HCT116 (cell line): ENCODE data around the gene IGDCC3. TPM values are rescaled to one million over a fixed set of nuclear protein-coding genes. Genes with fewer than 3 reads are reported as not detected.

Source experiments
- ATAC-seq: fragments of 200-7000 bp; cut with Tn5 transposase; 2 replicates; pipeline ENCODE4 v1.9.1; 2020; ENCODE audit warnings: mild to moderate bottlenecking, moderate library complexity
- BruUV-seq: library from RNA; stranded (reverse); fragments of 400-500 nt; replicated peaks from 2 replicates; lab custom pipeline; 2021; lab: Mats Ljungman, UMichigan
- CTCF ChIA-PET: fragments of 300-600 bp; sonication (Branson Sonifier 250); formaldehyde crosslinking; loops from one replicate; lab custom pipeline; 2021; ENCODE audit warnings: antibody characterized with exemption; lab: Charles Lee
- POLR2A ChIA-PET: fragments of 300-600, 350-600 bp; sonication (Branson Sonifier 250); formaldehyde crosslinking; loops from one replicate; lab custom pipeline; 2021; ENCODE audit warnings: antibody characterized with exemption; lab: Charles Lee
- RAD21 ChIA-PET, 2 experiments: fragments of 300-600 bp; sonication (Branson Sonifier 250); formaldehyde crosslinking; loops; one replicate each; lab custom pipeline; 2023; ENCODE audit warnings: low total read pairs in 2 of 2; ENCODE audit not compliant: uncharacterized antibody in 2 of 2, unreplicated experiment in 2 of 2, low non-redundant PET in 1 of 2; lab: Charles Lee
- DNase-seq: peaks from one replicate; pipeline ENCODE4 v3.0.0-alpha.2; 2010; ENCODE audit warnings: low read depth, low spot score
- H2AFZ ChIP-seq: fragments of 200-600 bp; shearing (Covaris generic), sonication (generic); 2 replicates; pipeline ENCODE4 v1.6.1; 2017; ENCODE audit warnings: low read depth, mixed run types, mixed read lengths, antibody characterized with exemption, low read length; ENCODE audit not compliant: poor library complexity, severe bottlenecking
- H3K27ac ChIP-seq: 2 replicates; pipeline ENCODE4 v1.5.1; 2012; ENCODE audit warnings: low read depth, low read length
- H3K27me3 ChIP-seq: fragments of 200-600 bp; sonication (generic); 2 replicates; pipeline ENCODE4 v1.6.1; 2016; ENCODE audit warnings: mixed run types, low read length, mixed read lengths; ENCODE audit not compliant: insufficient read depth
- H3K36me3 ChIP-seq, 2 experiments: fragments of 200-500 bp in 1 of 2; fragments of 200-600 bp in 1 of 2; sonication (Bioruptor generic) in 1 of 2; sonication (generic) in 1 of 2; 2 replicates each; pipeline versions ENCODE4 v1.5.1 to v1.6.1; 2014 to 2016; ENCODE audit warnings: low read length in 2 of 2, inconsistent platforms in 1 of 2, mixed read lengths in 1 of 2, mixed run types in 1 of 2; ENCODE audit not compliant: insufficient read depth in 2 of 2, control insufficient read depth in 1 of 2
- H3K4me1 ChIP-seq, 2 experiments: fragments of 200-600 bp in 1 of 2; sonication (generic) in 1 of 2; 2 replicates each; pipeline versions ENCODE4 v1.5.1 to v1.6.1; 2012 to 2017; ENCODE audit warnings: low read length in 2 of 2, inconsistent platforms in 1 of 2, mild to moderate bottlenecking in 1 of 2, mixed read lengths in 1 of 2, mixed run types in 1 of 2, moderate library complexity in 1 of 2; ENCODE audit not compliant: insufficient read depth in 2 of 2, control insufficient read depth in 1 of 2
- H3K4me2 ChIP-seq: fragments of 200-600 bp; sonication (generic); 2 replicates; pipeline ENCODE4 v1.6.1; 2017; ENCODE audit warnings: mixed run types, low read length, mixed read lengths
- H3K4me3 ChIP-seq, 2 experiments: fragments of 200-600 bp in 1 of 2; sonication (generic) in 1 of 2; replicated peaks in 1 of 2; 2 replicates each; pipeline ENCODE4 v1.5.1; 2011 to 2016; ENCODE audit warnings: low read length in 2 of 2, control low read depth in 1 of 2, low read depth in 1 of 2, mild to moderate bottlenecking in 1 of 2, mixed read lengths in 1 of 2, mixed run types in 1 of 2
- H3K79me2 ChIP-seq: fragments of 200-600 bp; sonication (generic); 2 replicates; pipeline ENCODE4 v1.6.1; 2017; ENCODE audit warnings: mild to moderate bottlenecking, mixed run types, low read length, moderate library complexity, mixed read lengths; ENCODE audit not compliant: insufficient read depth
- H3K9ac ChIP-seq: fragments of 200-600 bp; sonication (generic); 2 replicates; pipeline ENCODE4 v1.6.1; 2016; ENCODE audit warnings: low read length, mixed read lengths
- H3K9me2 ChIP-seq: fragments of 200-600 bp; sonication (generic), shearing (Covaris generic); 2 replicates; pipeline ENCODE4 v1.6.1; 2017; ENCODE audit warnings: mixed run types, mild to moderate bottlenecking, moderate library complexity; ENCODE audit not compliant: insufficient read depth
- H3K9me3 ChIP-seq, 2 experiments: fragments of 200-500 bp in 1 of 2; fragments of 200-600 bp in 1 of 2; sonication (Bioruptor generic) in 1 of 2; sonication (generic) in 1 of 2; 2 replicates each; pipeline ENCODE4 v1.6.1; 2014 to 2017; ENCODE audit warnings: low read length in 2 of 2, mixed read lengths in 2 of 2, inconsistent platforms in 1 of 2, low read depth in 1 of 2, mild to moderate bottlenecking in 1 of 2, mixed run types in 1 of 2, moderate library complexity in 1 of 2; ENCODE audit not compliant: control insufficient read depth in 1 of 2, insufficient read depth in 1 of 2
- H4K20me1 ChIP-seq: fragments of 200-600 bp; sonication (generic), shearing (Covaris generic); 2 replicates; pipeline ENCODE4 v1.6.1; 2017; ENCODE audit warnings: mixed run types, mild to moderate bottlenecking, moderate library complexity; ENCODE audit not compliant: insufficient read depth
- CBX3 ChIP-seq: IDR thresholded peaks from 2 replicates; pipeline ENCODE4 v1.6.1; 2012; ENCODE audit warnings: low read depth
- CEBPB ChIP-seq: IDR thresholded peaks from 2 replicates; pipeline ENCODE4 v1.6.1; 2012; ENCODE audit warnings: low read depth
- EGR1 ChIP-seq: IDR thresholded peaks from 2 replicates; pipeline ENCODE4 v1.6.1; 2012; ENCODE audit warnings: low read depth
- EZH2 ChIP-seq: fragments of 200-600 bp; sonication (generic); IDR thresholded peaks from 2 replicates; pipeline ENCODE4 v1.6.1; 2017; ENCODE audit warnings: antibody characterized with exemption, mixed run types
- EZH2phosphoT487 ChIP-seq: fragments of 200-600 bp; IDR thresholded peaks from 2 replicates; pipeline ENCODE4 v1.6.1; 2018; ENCODE audit warnings: antibody characterized with exemption, borderline replicate concordance
- FOSL1 ChIP-seq: IDR thresholded peaks from 2 replicates; pipeline ENCODE4 v1.6.1; 2012; ENCODE audit warnings: low read depth
- JUND ChIP-seq: IDR thresholded peaks from 2 replicates; pipeline ENCODE4 v1.6.1; 2012
- POLR2A ChIP-seq: IDR thresholded peaks from 2 replicates; pipeline ENCODE4 v1.7.0; 2011; ENCODE audit warnings: borderline replicate concordance; ENCODE audit not compliant: insufficient read depth, insufficient read length; ENCODE audit errors: extremely low read depth
- POLR2AphosphoS5 ChIP-seq: IDR thresholded peaks from 2 replicates; pipeline ENCODE4 v1.6.1; 2011; ENCODE audit warnings: mild to moderate bottlenecking, low read depth, low read length, moderate library complexity
- RAD21 ChIP-seq: IDR thresholded peaks from 2 replicates; pipeline ENCODE4 v1.6.1; 2012; ENCODE audit warnings: low read depth, mild to moderate bottlenecking
- SIN3A ChIP-seq: IDR thresholded peaks from 2 replicates; pipeline ENCODE4 v1.6.1; 2012; ENCODE audit warnings: low read depth
- TCF7L2 ChIP-seq: IDR thresholded peaks from 2 replicates; pipeline ENCODE4 v1.7.0; 2011; ENCODE audit warnings: borderline replicate concordance, inconsistent platforms; ENCODE audit not compliant: insufficient read depth, insufficient read length; ENCODE audit errors: extremely low read depth
- YY1 ChIP-seq: IDR thresholded peaks from 2 replicates; pipeline ENCODE4 v1.6.1; 2011; ENCODE audit warnings: low read length, low read depth, moderate library complexity, mild to moderate bottlenecking; ENCODE audit not compliant: insufficient replicate concordance; ENCODE audit errors: extremely low read depth
- ZNF274 ChIP-seq: fragments of 200-500 bp; sonication (Bioruptor generic); IDR thresholded peaks from 2 replicates; pipeline ENCODE4 v1.6.1; 2014; ENCODE audit warnings: mild to moderate bottlenecking, low read depth, low read length, inconsistent platforms
- intact Hi-C: fragments of 100-400 bp; cut with micrococcal nuclease; formaldehyde crosslinking; loops from 2 replicates; pipeline ENCODE4 v1.10.0; 2022
- total RNA-seq: library from RNA; stranded (reverse); gene quantifications from one replicate; pipeline ENCODE4 v1.2.1, GENCODE V29; 2021; ENCODE audit not compliant: unreplicated experiment
- TF ChIP-seq, protein P1 (sequence below): IDR thresholded peaks from 2 replicates; pipeline ENCODE4 v1.6.1; 2011; ENCODE audit warnings: mild to moderate bottlenecking, low read length, moderate library complexity; ENCODE audit not compliant: insufficient replicate concordance; ENCODE audit errors: extremely low read depth
- TF ChIP-seq, protein P2 (sequence below): IDR thresholded peaks from 2 replicates; pipeline ENCODE4 v1.6.1; 2012

The IGDCC3 gene
- total RNA-seq, 1 experiment from 2014 or later: 0.44 TPM

DNA sequence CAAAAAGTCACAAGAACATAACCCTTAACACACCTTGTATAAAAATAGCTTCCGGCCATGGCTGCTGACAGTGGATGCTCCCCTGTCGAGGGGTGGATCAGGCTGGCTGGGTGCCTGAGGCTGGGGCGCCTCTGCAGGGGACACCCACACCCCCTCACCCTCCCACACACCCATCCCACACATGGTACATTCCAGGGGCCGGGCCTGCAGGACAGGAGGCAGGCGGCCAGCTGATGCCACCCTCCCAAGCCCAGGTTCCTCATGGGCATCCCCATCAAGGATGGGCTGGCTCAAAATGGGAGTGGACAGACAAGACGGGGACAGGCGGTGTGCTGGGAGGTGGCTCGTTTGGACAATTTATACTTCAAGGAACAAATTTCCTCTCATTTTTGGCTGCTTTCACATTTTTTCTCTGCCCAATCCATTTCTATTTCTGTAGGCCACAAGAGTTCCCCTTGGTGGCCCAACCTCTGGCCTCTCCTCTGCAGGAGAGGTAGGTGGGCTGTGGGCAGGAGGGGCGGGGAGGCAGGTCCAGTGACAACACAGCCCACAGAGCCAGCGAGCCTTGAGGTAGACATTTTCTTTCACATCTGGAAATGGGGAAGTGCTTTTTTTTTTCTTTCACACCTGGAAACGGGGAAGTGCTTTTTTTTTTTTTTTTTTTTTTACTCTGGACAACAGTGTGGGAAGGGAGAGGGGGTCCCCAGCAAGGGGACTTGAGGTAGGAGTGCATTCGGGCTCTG, 50.0 kb downstream of the IGDCC3 start:
- BruUV-seq: no TSS peak
- no peaks in the 10 kb centered on the region for H3K9me2 ChIP-seq
- H3K27me3 ChIP-seq: no peaks in the 10 kb centered on the region
- no peak overlapping the region for H3K9ac ChIP-seq
- H4K20me1 ChIP-seq: no peaks in the 10 kb centered on the region
- no peak overlapping the region for H3K4me2 ChIP-seq
- no peak overlapping the region for H3K4me3 ChIP-seq
- no peaks in the 10 kb centered on the region for H3K4me1 ChIP-seq
- H3K36me3 ChIP-seq: no peaks in the 10 kb centered on the region
- TF ChIP-seq EGR1 (no peak), TCF7L2 (no peak), CBX3 (no peak), YY1 (no peak), RAD21 (no peak), CEBPB (no peak), EZH2phosphoT487 (no peak)
- no peak overlapping the region for H3K27ac ChIP-seq
- intact Hi-C loops: no loop called here
- ATAC-seq: no peak
- ChIA-PET RAD21 (no interaction called here), CTCF (no interaction called here), POLR2A (interaction anchor here (0.9 to 2.5 kb wide), 2 partner anchors 9 to 23 kb away, joined by 4 to 9 read pairs; partner anchors contain the start of gene RNU5B-1)
- DNase-seq: no peak
- H3K79me2 ChIP-seq: no peaks in the 10 kb centered on the region
- no peak overlapping the region for H2AFZ ChIP-seq
- H3K9me3 ChIP-seq: no peaks in the 10 kb centered on the region

DNA sequence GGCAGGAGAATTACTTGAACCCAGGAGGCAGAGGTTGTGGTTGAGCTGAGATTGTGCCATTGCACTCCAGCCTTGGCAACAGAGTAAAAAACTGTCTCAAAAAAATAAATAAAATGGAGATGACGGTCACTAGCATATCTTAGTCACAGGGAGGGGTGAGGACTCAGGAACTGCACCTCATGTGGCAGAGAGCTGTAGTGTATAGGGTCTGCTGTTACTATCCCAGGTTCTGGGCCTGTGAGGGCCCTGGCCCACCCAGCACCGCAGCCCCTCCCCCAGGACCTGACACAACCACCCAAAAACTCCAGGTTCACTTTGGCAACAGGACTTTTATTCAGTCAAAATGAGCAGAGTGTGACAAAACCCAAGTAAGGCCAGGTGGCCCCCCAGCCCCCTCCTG, 51.0 kb downstream of the IGDCC3 start:
- DNase-seq (no peak), ATAC-seq (no peak)
- Histone ChIP-seq H2AFZ (no peak overlapping the region), H3K9me2 (no peaks in the 10 kb centered on the region), H3K9me3 (no peaks in the 10 kb centered on the region), H3K4me1 (no peaks in the 10 kb centered on the region), H3K4me3 (no peak overlapping the region), H3K36me3 (no peaks in the 10 kb centered on the region), H3K79me2 (no peaks in the 10 kb centered on the region), H4K20me1 (no peaks in the 10 kb centered on the region), H3K4me2 (no peak overlapping the region), H3K27me3 (no peaks in the 10 kb centered on the region), H3K27ac (no peak overlapping the region), H3K9ac (no peak overlapping the region)
- RAD21 ChIA-PET: no interaction called here
- BruUV-seq: no TSS peak
- POLR2A ChIA-PET: interaction anchor here (2.5 kb wide), 1 partner anchor 22 kb away, joined by 9 read pairs; the partner anchor contains the start of gene RNU5B-1
- CTCF ChIA-PET: interaction anchor here (0.8 kb wide), 1 partner anchor 58 kb away, joined by 4 read pairs; no protein-coding TSS in a partner anchor
- intact Hi-C loops: no loop called here
- TF ChIP-seq ZNF274 (no peak), CBX3 (no peak), TCF7L2 (no peak), EZH2 (no peak), EZH2phosphoT487 (no peak), EGR1 (no peak), POLR2A (no peak), JUND (no peak), POLR2AphosphoS5 (no peak), FOSL1 (no peak), SIN3A (no peak)
- TF ChIP-seq, protein P1, sequence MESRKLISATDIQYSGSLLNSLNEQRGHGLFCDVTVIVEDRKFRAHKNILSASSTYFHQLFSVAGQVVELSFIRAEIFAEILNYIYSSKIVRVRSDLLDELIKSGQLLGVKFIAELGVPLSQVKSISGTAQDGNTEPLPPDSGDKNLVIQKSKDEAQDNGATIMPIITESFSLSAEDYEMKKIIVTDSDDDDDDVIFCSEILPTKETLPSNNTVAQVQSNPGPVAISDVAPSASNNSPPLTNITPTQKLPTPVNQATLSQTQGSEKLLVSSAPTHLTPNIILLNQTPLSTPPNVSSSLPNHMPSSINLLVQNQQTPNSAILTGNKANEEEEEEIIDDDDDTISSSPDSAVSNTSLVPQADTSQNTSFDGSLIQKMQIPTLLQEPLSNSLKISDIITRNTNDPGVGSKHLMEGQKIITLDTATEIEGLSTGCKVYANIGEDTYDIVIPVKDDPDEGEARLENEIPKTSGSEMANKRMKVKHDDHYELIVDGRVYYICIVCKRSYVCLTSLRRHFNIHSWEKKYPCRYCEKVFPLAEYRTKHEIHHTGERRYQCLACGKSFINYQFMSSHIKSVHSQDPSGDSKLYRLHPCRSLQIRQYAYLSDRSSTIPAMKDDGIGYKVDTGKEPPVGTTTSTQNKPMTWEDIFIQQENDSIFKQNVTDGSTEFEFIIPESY: no peak
- TF ChIP-seq, protein P2, sequence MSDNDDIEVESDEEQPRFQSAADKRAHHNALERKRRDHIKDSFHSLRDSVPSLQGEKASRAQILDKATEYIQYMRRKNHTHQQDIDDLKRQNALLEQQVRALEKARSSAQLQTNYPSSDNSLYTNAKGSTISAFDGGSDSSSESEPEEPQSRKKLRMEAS: no peak
